Neutrophil (primary cell): ENCODE data around the gene RNF128.

Experiments
- H3K27ac ChIP-seq: fragments of 200-600 bp; sonication (generic); 2 replicates; pipeline ENCODE4 v1.5.1; 2016; ENCODE audit warnings: mild to moderate bottlenecking, moderate library complexity
- H3K27me3 ChIP-seq: fragments of 200-600 bp; sonication (generic); 2 replicates; pipeline ENCODE4 v1.6.0; 2016; ENCODE audit warnings: mild to moderate bottlenecking
- H3K36me3 ChIP-seq: fragments of 200-600 bp; sonication (generic); 2 replicates; pipeline ENCODE4 v1.5.1; 2017
- H3K4me1 ChIP-seq, 2 experiments: fragments of 200-600 bp in 1 of 2; sonication (generic) in 1 of 2; 1 replicate in 1 of 2; 2 replicates in 1 of 2; pipeline versions ENCODE4 v1.5.1 to v1.6.1; 2013 to 2016; ENCODE audit warnings: low read depth in 1 of 2, low read length in 1 of 2, mild to moderate bottlenecking in 1 of 2, moderate library complexity in 1 of 2; ENCODE audit not compliant: control insufficient read depth in 1 of 2, insufficient read depth in 1 of 2
- H3K4me3 ChIP-seq, 2 experiments: fragments of 200-600 bp in 1 of 2; sonication (generic) in 1 of 2; 1 replicate in 1 of 2; 2 replicates in 1 of 2; pipeline ENCODE4 v1.5.1; 2013 to 2016; ENCODE audit warnings: low read depth in 1 of 2, low read length in 1 of 2, mild to moderate bottlenecking in 1 of 2, moderate library complexity in 1 of 2
- H3K9me3 ChIP-seq: fragments of 200-600 bp; sonication (generic); 2 replicates; pipeline ENCODE4 v1.5.1; 2016
- CTCF ChIP-seq: fragments of 200-600 bp; sonication (generic); IDR thresholded peaks from 2 replicates; pipeline ENCODE4 v1.5.1; 2016; ENCODE audit warnings: antibody characterized with exemption

The RNF128 gene

GRCh38 chrX:106698693-106699092, 27.8 kb upstream of the RNF128 start:
- no peak overlapping the region for H3K27ac ChIP-seq

DNA sequence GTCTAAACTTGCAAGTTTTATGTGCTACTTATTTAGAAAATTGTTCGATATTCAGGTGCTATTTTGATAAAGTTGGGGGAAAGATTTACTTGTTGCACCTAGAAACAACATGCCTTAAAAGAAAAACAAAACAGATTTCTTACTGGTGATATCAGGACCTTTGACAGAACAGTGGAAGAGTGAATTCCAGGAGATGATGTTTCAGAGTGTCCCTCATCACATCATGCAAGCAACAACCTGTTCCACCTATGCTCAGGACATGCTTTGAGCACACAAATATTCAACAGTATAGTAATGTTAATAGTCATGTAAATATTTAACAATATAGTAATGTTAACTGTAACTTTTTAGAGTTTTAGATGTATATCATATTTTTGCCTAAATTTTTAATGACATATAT, 23.9 kb upstream of the RNF128 start:
- Histone ChIP-seq H3K9me3 (no peaks in the 10 kb centered on the region), H3K27ac (no peak overlapping the region), H3K27me3 (no peaks in the 10 kb centered on the region), H3K4me3 (no peak overlapping the region), H3K36me3 (no peaks in the 10 kb centered on the region), H3K4me1 (no peaks in the 10 kb centered on the region)
- no peak for TF ChIP-seq CTCF

More at GRCh38 chrX:106698693-106699092, 27.8 kb upstream of the RNF128 start:
- Histone ChIP-seq H3K9me3 (no peaks in the 10 kb centered on the region), H3K36me3 (no peaks in the 10 kb centered on the region), H3K27me3 (no peaks in the 10 kb centered on the region), H3K4me1 (no peaks in the 10 kb centered on the region), H3K4me3 (no peak overlapping the region)
- TF ChIP-seq CTCF: no peak

DNA sequence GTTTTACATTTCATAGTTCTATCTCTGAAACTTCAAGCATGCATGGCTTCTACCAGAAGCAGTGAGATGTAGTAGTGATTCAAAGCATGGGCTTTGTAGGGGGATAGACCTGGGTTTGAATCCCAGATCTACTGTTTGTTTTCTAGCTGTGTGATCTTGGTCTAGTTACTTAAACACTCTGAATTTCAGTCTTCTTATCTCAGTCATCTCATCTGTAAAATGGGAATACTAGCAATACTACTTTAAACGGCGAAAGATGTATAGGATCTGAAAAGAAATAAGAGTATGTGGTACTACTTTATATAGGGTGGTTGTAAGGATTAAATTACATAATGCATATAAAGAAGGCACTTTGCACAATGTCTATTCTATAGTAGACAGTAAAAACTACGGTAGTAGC, 20.0 kb upstream of the RNF128 start:
- Histone ChIP-seq H3K4me3 (no peak overlapping the region), H3K27me3 (no peaks in the 10 kb centered on the region), H3K4me1 (no peaks in the 10 kb centered on the region), H3K9me3 (no peaks in the 10 kb centered on the region), H3K36me3 (no peaks in the 10 kb centered on the region), H3K27ac (no peak overlapping the region)
- TF ChIP-seq CTCF: no peak

GRCh38 chrX:106707771-106708454, 18.6 kb upstream of the RNF128 start:
- Histone ChIP-seq H3K36me3 (no peaks in the 10 kb centered on the region), H3K27ac (no peak overlapping the region), H3K9me3 (no peaks in the 10 kb centered on the region), H3K4me1 (no peaks in the 10 kb centered on the region), H3K27me3 (no peaks in the 10 kb centered on the region), H3K4me3 (no peak overlapping the region)
- TF ChIP-seq CTCF: no peak

- Histone ChIP-seq H3K27me3 (no peaks in the 10 kb centered on the region), H3K9me3 (no peaks in the 10 kb centered on the region), H3K4me3 (no peak overlapping the region), H3K4me1 (no peaks in the 10 kb centered on the region), H3K36me3 (no peaks in the 10 kb centered on the region), H3K27ac (no peak overlapping the region)
- no peak for TF ChIP-seq CTCF
These were observed 15.7 kb upstream of the RNF128 start for GRCh38 chrX:106710771-106711170.
